Measurements from ENCODE around the gene TMEM39B.
"Not testable (repeated sequence)": the region's sequence is repeated elsewhere in the genome, so short reads cannot be mapped to it uniquely, and the experiment has no call there.

TMEM39B gene

GRCh38 chr1:32071758-32072621, 749 bp upstream of the TMEM39B start:
- DNase-seq (ENCODE audit: low spot score) = no peak

GRCh38 chr1:32073299-32074229, 825 bp downstream of the TMEM39B start:
- no peak for DNase-seq (ENCODE audit: low spot score)

GRCh38 chr1:32074841-32075240, 2.1 kb downstream of the TMEM39B start:
- DNase-seq (ENCODE audit: low spot score) = no peak

GRCh38 chr1:32077451-32077850, 4.7 kb downstream of the TMEM39B start:
- no peak for DNase-seq (ENCODE audit: low spot score)

- no peak for DNase-seq (ENCODE audit: low spot score)
Measured at GRCh38 chr1:32082022-32082421, 9.3 kb downstream of the TMEM39B start.

GRCh38 chr1:32086381-32086780, 13.6 kb downstream of the TMEM39B start:
- DNase-seq (ENCODE audit: low spot score) = not testable (repeated sequence)

- DNase-seq (ENCODE audit: low spot score) = no peak
Measured at GRCh38 chr1:32091176-32091575, 18.4 kb downstream of the TMEM39B start.

GRCh38 chr1:32091591-32091990, 18.9 kb downstream of the TMEM39B start:
- DNase-seq (ENCODE audit: low spot score) = no peak

- DNase-seq (ENCODE audit: low spot score) = no peak
Measured at GRCh38 chr1:32094746-32095521, 22.2 kb downstream of the TMEM39B start.

GRCh38 chr1:32099426-32099825, 26.7 kb downstream of the TMEM39B start:
- no peak for DNase-seq (ENCODE audit: low spot score)

GRCh38 chr1:32100359-32100758, 27.6 kb downstream of the TMEM39B start:
- DNase-seq (ENCODE audit: low spot score) = no peak

GRCh38 chr1:32100807-32101708, 28.3 kb downstream of the TMEM39B start:
- DNase-seq (ENCODE audit: low spot score) = no peak

GRCh38 chr1:32104127-32104526, 31.4 kb downstream of the TMEM39B start:
- DNase-seq (ENCODE audit: low spot score) = no peak

- DNase-seq (ENCODE audit: low spot score) = no peak
Measured at GRCh38 chr1:32105338-32105737, 32.6 kb downstream of the TMEM39B start.

GRCh38 chr1:32106663-32107275, 34.0 kb downstream of the TMEM39B start:
- no peak for DNase-seq (ENCODE audit: low spot score)

GRCh38 chr1:32107742-32108661, 35.3 kb downstream of the TMEM39B start, which contains the start of gene KPNA6:
Gene KPNA6 (plus strand): TSS chr1:32108056. CDS start chr1:32108131, 75 bp downstream.
- peak; percentile 42 for DNase-seq (ENCODE audit: low spot score)

GRCh38 chr1:32111040-32111623, 38.4 kb downstream of the TMEM39B start:
- DNase-seq (ENCODE audit: low spot score) = no peak

GRCh38 chr1:32111789-32112188, 39.0 kb downstream of the TMEM39B start:
- DNase-seq (ENCODE audit: low spot score) = no peak

GRCh38 chr1:32112806-32113375, 40.2 kb downstream of the TMEM39B start:
- DNase-seq (ENCODE audit: low spot score) = no peak

Measured in HuH-7.5 (cell line).